ENCODE results near the gene NPAS3. TPM values are rescaled to one million over a fixed set of nuclear protein-coding genes. Genes with fewer than 3 reads are reported as not detected.

NPAS3 gene
- total and polyA plus RNA-seq, 2 donors (not counting 1 experiment from before 2014, with no cell fraction given), result 0.10 to 0.50 TPM

DNA sequence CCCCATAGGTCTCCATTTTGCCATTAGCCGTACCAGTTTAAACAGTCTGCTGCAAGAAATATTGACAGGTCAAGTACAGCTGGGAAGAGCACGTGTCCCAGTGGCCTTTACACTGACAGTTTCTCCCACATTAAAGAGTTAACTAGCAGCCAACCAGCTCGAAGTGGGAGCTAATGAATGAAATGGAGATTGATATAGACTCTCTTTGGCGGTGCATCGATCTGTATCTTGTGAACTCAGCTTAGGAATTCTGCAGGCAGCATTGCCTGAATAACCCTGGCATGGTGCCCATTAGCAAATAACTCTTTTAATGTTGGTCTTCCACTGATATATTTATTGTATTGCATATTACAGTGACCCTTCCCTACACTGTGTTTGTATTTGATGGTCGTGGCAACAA is 692.8 kb downstream of the NPAS3 start:
- Histone ChIP-seq H3K4me1 (ENCODE audit: control insufficient read depth, extremely low read depth, insufficient read depth, low read length) (no peaks in the 10 kb centered on the region), H3K79me2 (ENCODE audit: control insufficient read depth, insufficient read depth, low read length) (no peaks in the 10 kb centered on the region), H3K4me3 (replicated peaks in 1 of 4; ENCODE audit: control extremely low read depth in 1 of 4, insufficient read depth in 1 of 4, low read depth in 3 of 4, low read length in 4 of 4) (no peak overlapping the region), H4K20me1 (ENCODE audit: control insufficient read depth, extremely low read depth, insufficient read depth, low read length) (no peaks in the 10 kb centered on the region), H3K9me3 (ENCODE audit: control insufficient read depth, insufficient read depth, low read depth, low read length) (no peaks in the 10 kb centered on the region), H3K27me3 (ENCODE audit: control insufficient read depth, insufficient read depth, low read length) (no peaks in the 10 kb centered on the region), H3K27ac (ENCODE audit: insufficient read depth, low read length) (no peak overlapping the region), H2AFZ (ENCODE audit: low read length) (no peak overlapping the region), H3K36me3 (ENCODE audit: control insufficient read depth, insufficient read depth, low read length) (no peaks in the 10 kb centered on the region), H3K9ac (ENCODE audit: insufficient read depth, low read length) (no peak overlapping the region), H3K4me2 (ENCODE audit: extremely low read depth, insufficient read depth, low read length) (no peak overlapping the region)
- DNase-seq (ENCODE audit: low read depth in 2 of 2), result peak in 1 of 2 donors; percentile 20
- TF ChIP-seq, protein P1, sequence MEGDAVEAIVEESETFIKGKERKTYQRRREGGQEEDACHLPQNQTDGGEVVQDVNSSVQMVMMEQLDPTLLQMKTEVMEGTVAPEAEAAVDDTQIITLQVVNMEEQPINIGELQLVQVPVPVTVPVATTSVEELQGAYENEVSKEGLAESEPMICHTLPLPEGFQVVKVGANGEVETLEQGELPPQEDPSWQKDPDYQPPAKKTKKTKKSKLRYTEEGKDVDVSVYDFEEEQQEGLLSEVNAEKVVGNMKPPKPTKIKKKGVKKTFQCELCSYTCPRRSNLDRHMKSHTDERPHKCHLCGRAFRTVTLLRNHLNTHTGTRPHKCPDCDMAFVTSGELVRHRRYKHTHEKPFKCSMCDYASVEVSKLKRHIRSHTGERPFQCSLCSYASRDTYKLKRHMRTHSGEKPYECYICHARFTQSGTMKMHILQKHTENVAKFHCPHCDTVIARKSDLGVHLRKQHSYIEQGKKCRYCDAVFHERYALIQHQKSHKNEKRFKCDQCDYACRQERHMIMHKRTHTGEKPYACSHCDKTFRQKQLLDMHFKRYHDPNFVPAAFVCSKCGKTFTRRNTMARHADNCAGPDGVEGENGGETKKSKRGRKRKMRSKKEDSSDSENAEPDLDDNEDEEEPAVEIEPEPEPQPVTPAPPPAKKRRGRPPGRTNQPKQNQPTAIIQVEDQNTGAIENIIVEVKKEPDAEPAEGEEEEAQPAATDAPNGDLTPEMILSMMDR (conservative IDR thresholded peaks at IDR 0.05 in 1 of 2, IDR thresholded peaks at IDR 0.05 in 1 of 2; ENCODE audit: low read depth in 1 of 2, low read length in 2 of 2), result no peak
- no peak for TF ChIP-seq EZH2 (IDR thresholded peaks at IDR 0.05; ENCODE audit: low read length, missing control alignments)

DNA sequence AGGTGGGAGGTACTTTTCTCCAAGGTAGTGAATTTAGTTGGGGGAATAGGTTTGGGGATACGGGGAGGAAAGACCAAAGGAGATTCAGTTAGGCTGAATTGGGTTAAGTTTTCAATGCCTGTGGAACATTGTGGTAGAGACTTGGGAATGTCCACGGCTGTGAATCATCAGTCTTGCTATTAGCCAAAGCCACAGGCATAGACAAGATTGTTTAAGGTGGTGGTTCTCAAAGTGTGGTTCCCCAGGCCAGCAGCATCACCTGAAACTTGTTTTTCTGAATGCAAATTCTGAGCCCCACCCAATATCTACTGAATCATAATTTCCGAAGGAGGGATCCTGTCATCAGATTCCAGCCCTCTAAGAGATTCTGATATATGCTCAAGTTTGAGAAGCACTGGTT is 696.0 kb downstream of the NPAS3 start:
- Histone ChIP-seq H3K79me2 (ENCODE audit: control insufficient read depth, insufficient read depth, low read length) (no peaks in the 10 kb centered on the region), H2AFZ (ENCODE audit: low read length) (no peak overlapping the region), H3K27me3 (ENCODE audit: control insufficient read depth, insufficient read depth, low read length) (no peaks in the 10 kb centered on the region), H3K4me1 (ENCODE audit: control insufficient read depth, extremely low read depth, insufficient read depth, low read length) (no peaks in the 10 kb centered on the region), H3K9me3 (ENCODE audit: control insufficient read depth, insufficient read depth, low read depth, low read length) (no peaks in the 10 kb centered on the region), H3K9ac (ENCODE audit: insufficient read depth, low read length) (no peak overlapping the region), H3K36me3 (ENCODE audit: control insufficient read depth, insufficient read depth, low read length) (no peaks in the 10 kb centered on the region), H4K20me1 (ENCODE audit: control insufficient read depth, extremely low read depth, insufficient read depth, low read length) (no peaks in the 10 kb centered on the region), H3K27ac (ENCODE audit: insufficient read depth, low read length) (no peak overlapping the region), H3K4me3 (replicated peaks in 1 of 4; ENCODE audit: control extremely low read depth in 1 of 4, insufficient read depth in 1 of 4, low read depth in 3 of 4, low read length in 4 of 4) (no peak overlapping the region), H3K4me2 (ENCODE audit: extremely low read depth, insufficient read depth, low read length) (no peak overlapping the region)
- no peak for TF ChIP-seq EZH2 (IDR thresholded peaks at IDR 0.05; ENCODE audit: low read length, missing control alignments)
- TF ChIP-seq, protein P1 (conservative IDR thresholded peaks at IDR 0.05 in 1 of 2, IDR thresholded peaks at IDR 0.05 in 1 of 2; ENCODE audit: low read depth in 1 of 2, low read length in 2 of 2), result no peak
- peak in 1 of 2 donors; percentile 83 for DNase-seq (ENCODE audit: low read depth in 2 of 2)

DNA sequence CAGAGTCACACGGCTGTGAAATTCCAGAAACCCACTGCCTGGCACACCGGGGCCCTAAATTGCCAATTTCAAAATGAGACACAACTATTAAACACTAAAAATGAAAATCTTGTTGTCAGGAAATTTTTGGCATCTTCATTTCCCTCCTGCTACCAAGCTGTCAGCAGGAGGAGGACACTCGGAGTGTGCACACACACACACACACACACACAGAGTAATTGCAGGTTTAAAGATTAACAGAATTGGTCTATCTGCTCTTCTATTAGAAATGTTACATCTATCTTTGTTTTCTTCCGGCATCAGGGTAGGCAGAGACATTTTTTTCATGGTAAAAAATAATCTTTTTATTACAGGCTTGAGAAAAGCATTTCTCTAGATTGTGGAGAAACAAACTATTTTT is 698.0 kb downstream of the NPAS3 start:
- DNase-seq (ENCODE audit: low read depth in 2 of 2), result no peak
- Histone ChIP-seq H3K4me2 (ENCODE audit: extremely low read depth, insufficient read depth, low read length) (no peak overlapping the region), H4K20me1 (ENCODE audit: control insufficient read depth, extremely low read depth, insufficient read depth, low read length) (no peaks in the 10 kb centered on the region), H3K36me3 (ENCODE audit: control insufficient read depth, insufficient read depth, low read length) (no peaks in the 10 kb centered on the region), H3K79me2 (ENCODE audit: control insufficient read depth, insufficient read depth, low read length) (no peaks in the 10 kb centered on the region), H3K4me3 (replicated peaks in 1 of 4; ENCODE audit: control extremely low read depth in 1 of 4, insufficient read depth in 1 of 4, low read depth in 3 of 4, low read length in 4 of 4) (no peak overlapping the region), H3K27ac (ENCODE audit: insufficient read depth, low read length) (no peak overlapping the region), H3K4me1 (ENCODE audit: control insufficient read depth, extremely low read depth, insufficient read depth, low read length) (no peaks in the 10 kb centered on the region), H2AFZ (ENCODE audit: low read length) (no peak overlapping the region), H3K9me3 (ENCODE audit: control insufficient read depth, insufficient read depth, low read depth, low read length) (no peaks in the 10 kb centered on the region), H3K27me3 (ENCODE audit: control insufficient read depth, insufficient read depth, low read length) (no peaks in the 10 kb centered on the region), H3K9ac (ENCODE audit: insufficient read depth, low read length) (no peak overlapping the region)
- no peak for TF ChIP-seq EZH2 (IDR thresholded peaks at IDR 0.05; ENCODE audit: low read length, missing control alignments)
- TF ChIP-seq, protein P1 (conservative IDR thresholded peaks at IDR 0.05 in 1 of 2, IDR thresholded peaks at IDR 0.05 in 1 of 2; ENCODE audit: low read depth in 1 of 2, low read length in 2 of 2), result no peak
